NCI-H128 (cell line): ENCODE results near the gene KCNA10.

Experiments used
- DNase-seq: peaks from one replicate; lab custom pipeline; 2025; ENCODE audit not compliant: unreplicated experiment; lab: John Stamatoyannopoulos, UW

Gene KCNA10

DNA sequence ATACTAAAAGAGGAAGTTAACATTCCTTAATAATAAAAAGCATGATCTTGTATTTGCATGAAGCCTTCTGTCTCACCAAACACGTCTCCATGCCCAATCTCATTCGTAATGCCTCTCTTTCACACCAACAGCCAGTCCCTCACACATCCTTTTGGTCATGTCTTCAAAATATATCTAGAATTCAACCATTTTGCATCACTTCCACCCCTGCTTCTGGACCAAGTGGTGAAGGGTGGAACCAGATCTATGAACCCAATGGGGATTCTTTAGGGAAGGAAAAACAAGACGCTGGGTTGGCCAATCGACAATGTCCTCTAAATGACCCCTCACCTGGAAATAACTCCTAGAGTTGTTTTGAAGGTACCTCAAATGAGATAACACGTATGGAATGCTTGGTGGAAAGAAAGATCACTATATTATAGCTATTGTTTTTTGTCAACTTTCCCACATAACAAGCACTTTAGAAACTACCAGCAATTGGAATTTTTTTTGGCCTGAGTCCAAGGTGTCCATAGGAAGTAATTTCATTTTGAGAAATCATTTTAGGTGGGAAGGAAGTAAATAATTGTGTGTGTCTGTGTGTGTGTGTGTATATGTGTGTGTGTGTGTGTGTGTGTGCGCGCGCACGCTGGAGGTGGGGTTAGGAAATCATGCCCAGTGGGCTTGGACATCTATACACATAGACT is at the start of gene KCNA10:
Gene KCNA10, minus strand, starts transcription at position 51 of the 686 bp plus-strand sequence. CDS start 388 bp downstream, outside the sequence.
- DNase-seq = no peak

DNA sequence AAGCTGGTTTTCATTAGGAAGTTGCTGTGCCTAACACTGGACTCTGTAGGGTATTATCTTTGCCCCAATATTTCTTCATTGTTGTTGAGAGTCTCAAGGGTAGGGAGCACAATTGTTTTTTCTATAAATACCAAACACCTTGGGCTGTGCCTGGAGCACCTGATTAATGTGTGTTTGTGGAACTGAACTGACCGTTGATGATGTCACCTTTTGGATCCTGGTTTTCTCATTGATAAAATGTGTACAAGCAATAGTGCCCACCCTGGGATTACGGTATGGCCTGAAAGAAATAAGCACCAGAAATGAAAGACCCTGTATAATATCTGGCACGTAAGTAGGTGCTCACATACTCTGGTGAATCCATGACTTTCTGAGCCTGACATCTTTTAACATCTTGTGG is 47.9 kb upstream of the KCNA10 start:
- no peak for DNase-seq

DNA sequence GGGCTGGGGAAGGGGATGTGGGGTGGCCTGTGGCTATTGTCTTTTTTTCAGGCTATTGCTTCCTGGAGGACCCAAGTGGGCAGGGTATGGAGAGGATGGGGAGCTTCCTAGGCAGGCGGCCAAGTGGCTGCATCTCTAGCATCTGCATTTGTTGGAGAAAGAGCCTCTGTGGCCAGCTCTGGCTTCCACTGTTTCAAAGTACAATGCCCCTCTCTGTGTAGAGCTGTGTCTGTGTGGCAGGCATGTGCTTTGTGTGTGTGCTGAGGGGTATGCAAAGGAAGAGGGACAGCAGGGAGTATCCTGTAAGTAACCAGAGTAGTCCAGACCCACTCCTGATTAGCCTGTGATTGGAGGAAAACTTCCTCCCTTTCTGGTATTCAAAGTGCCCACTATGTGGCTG is 46.6 kb upstream of the KCNA10 start:
- no peak for DNase-seq

DNA sequence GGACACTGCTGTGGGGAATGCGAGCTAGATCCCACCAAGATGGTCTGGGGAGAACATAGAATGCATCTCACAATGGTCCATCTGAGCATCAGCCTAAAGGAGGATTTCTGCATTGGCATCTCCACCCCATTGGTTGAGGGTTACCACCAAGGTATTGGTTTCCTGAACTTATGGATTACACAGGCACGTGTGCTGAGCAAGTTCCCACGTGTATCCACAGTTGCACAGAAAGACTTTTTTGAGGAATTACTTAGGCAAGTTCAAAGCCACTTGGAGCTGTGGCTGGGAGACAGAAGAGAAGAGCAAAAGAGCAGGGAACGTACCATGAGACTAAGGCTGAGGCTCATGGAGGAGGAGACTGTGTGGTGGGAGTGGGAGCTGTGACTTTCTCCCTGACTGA is 44.1 kb upstream of the KCNA10 start:
- no peak for DNase-seq

DNA sequence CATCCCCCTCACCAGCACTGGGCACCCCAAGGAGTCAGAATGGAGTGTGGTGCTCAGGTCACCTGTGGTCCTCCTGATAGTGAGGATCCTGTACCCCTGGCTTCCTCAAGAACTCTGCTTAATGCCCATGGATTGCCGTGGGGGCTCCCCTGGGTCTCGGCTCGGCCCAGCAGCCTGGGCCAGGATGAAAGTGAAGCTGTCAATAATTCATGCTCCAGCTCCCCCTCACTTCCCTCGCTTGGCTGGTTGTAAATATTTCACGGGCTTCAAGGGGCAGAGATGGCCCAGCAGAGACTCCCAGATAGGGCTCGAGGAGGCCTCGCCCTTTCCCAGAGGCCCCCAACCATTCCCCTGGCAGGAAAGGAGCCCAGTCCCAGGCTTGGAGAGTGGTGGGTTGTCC is 42.6 kb upstream of the KCNA10 start:
- DNase-seq = no peak

DNA sequence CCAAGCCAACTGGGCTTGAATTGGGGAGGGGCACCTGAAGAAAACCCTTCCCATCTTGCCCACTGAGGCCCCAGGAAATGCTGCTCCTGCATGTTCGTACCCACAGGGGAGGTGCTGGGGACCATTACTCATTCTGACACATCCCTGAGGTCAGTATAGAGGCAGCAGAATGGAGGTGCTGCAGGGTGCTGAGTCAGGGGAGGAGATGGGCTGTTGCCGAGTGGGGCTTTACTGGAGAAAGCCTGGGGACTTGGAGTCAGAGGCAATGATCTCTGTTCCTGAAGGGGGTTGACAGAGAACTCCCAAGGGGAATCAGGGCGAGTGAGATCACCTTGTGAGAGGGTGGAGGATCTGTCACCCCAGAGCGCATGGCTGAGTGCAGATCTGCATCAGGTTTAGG is 40.2 kb upstream of the KCNA10 start:
- DNase-seq = no peak

DNA sequence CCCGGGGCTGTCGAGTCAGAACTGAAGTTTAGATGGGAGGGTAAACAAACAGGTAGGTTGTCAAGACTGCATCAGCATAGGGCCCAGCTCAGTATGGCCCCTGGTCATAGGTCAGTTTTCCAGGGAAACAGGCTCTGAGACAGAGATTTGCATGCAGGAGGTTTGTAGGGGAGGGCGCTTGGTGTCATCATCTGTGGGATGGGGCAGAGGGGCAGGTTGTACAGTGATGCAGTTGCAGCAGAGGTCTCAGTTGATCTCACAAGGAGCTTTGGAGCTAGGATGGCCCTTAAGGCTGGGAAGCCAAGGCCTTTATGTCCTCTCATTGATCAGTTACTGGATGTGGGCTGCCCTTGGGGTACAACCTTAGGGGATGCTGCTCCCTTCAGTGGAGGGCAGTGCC is 38.5 kb upstream of the KCNA10 start:
- DNase-seq = no peak

DNA sequence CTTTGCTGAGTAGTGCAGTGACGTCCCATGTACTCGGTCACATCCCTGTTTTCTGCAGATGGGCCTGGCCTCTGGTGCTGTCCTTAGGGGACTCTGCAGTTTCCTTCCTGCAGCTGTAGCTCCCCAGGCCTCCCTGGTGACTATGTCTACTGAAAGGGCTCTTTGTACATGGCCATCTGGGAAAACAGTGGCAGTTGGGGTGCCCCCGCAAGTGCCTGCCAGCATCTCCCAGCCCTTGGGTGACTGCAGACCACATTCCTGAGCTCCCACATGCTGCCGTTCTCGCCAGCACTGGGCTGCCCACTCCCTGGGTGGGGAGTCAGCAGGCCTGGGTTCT is 37.5 kb upstream of the KCNA10 start:
- no peak for DNase-seq

DNA sequence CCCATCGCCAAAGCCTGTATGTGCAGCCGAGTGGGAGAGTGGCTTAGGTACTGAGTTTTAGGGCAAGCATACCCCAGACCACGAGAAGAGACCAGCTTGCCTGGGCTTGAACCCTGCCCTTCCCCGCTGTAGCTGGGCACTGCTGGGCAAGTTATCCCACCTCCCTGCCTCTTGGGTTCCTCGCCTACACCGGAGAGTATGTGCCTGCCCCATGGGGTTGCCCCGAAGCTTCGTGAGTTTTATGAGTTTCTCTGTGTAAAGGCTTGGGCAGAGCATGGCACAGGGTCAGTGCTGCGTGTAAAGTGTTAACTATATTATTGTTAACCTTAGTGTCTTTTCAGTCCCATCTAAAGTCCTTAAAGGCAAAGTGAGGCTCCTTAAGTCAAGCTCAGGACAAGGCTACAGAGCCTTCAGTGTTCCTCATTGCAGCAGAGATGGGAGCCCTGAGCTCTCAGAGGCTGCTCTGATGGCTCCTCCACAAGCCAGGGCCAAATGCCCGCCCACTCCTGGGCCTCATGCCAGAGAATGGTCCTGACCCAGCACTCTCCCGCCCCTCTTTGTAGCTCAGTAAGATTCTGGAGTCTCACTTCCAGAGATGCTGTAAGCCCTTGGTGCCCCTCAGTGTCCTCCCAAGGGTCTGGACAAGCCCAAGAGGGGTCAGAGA is 37.0 kb upstream of the KCNA10 start:
- DNase-seq = no peak

DNA sequence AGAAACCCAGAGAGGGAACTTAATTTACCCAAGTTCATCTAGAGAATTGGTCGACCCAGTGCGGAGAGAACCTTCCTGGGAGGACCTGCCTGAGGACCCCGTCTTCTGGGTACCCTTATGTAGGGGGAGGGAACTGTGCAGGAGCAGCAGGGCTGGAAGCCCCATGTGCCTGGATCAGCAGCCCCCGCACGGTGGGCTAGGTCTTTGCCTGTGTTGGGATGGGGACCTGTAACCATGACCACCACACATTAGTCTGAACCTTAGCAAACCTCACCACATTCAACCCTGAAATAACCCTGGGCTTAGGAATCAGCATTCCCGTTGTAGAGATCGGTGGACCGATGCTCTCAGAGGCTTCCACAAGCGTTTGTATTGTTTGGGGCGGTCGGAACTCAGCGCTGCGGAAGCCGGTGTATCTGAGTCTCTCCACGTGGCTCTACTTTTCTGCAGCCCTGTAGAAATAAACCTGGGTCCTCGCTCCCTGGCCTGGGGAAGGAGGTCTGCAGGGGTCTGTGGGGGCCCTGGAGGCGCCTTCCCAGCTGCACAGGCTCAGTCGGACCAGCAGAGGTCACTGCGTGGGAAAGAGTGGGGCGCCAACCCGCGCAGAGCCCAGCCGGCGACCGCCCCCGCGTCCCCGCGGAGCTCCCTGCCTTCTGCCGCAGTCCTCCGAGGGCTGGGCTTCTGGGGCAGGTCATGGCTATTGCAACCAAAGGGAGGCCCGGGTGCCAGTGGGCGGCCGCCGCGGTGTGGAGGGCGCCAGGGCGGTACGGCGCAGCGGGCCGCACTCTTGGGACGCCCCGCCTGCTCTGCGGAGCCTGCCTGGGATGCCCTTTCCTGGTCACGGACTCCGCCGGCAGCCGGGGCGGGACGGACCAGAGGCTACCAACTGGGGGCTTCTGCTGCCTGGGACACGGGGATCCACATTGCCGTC is 36.2 kb upstream of the KCNA10 start:
- no peak for DNase-seq

DNA sequence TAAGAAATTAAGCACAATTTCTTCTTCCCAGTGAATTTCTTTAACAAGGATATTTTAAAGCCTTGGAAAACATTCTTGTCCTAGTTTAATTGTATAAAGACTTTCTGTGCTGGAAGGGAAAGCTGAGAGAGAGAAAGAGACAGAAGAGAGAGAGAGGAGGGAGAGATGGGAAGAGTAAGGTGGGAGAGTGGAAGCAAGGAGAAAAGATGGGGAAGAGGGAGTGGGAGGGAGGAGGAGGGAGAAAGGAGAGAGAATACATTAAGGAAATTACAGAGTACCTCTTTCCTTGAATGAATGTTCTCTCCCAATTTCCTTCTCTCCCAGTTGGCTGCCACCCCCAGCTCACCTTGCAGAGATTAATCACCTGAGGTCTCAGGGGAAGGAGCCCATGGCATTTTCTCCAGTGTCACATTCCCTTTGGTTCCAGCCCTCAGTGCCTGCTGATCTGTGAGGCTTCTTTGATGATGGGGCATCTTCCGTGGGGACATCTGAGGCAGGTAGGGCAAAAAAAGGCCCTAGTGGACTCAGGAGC is 32.4 kb upstream of the KCNA10 start:
- DNase-seq = no peak

DNA sequence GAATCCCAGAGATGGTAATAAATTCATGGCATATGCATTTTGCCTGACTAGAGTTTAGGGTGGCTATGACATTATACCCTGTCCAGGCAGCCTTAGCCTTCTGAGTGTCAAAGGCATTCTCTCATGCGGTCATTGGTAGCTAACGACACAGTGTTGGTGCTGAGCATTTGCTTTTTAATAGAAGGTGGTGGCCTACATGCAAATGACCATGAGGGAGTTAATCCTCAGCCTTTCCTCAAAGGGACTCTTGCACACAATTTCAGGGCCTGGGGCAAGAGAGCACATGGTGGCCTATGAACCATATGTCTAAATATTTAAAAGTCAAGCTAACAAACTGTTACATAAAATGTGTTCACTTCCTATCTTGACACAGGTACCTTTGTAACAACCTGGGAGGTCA is 30.9 kb upstream of the KCNA10 start:
- DNase-seq = no peak

DNA sequence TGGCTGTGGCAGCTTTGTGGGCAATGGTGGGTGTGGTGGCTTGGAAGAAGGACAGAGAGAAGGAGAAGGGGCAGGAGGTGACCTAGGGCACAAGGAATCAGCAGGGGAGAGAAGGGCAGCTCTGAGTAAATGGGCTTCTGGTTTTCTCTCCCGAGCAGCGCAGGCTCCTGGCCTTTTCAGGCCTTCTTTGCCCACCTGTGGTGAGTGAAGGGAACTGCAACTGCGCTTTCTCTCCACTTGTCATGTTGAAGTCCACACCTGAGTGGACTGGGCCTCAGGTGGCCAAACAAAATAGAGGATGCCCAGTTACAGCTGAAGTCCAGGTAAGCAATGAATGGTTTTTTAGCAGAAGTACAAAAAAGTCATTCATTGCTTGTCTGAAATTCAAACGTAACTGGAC is 29.4 kb upstream of the KCNA10 start:
- DNase-seq = no peak

DNA sequence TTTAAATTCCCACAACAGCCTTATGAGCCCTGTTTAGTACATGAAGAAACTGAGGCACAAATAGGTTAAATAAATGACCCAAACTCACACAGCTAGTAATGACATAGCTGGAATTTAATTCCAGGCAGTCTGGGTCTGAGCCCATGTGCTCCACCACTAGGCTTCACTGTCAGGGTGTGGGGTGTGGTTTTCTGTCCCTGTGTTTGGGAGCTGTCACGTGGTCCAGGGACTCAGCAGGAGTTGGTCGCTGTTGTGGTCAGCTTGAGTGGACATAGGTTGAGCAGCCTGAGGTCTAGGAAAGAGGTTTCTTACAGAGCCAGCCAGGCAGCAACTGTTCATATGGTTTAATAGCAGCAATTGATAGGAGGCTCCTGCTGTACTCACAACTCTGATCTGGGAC is 28.0 kb upstream of the KCNA10 start:
- no peak for DNase-seq

DNA sequence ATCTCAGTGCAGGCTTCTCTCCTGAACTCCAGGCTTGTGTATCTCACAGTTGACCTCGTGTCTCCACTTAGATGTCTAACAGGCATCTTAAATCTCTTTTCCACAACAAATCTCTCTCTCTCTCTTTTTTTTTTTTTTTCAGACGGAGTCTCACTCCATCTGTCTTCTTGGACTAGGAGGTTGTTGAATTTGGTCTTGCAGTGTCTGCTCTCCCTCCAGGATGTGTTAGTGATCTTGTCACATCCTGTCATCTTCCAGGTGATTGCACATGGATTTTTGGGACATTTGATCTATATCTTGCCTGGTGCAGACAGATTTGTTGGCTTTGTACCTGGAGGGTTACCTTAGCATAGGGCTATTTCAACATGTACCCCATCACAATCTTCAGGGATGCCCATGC is 26.5 kb upstream of the KCNA10 start:
- no peak for DNase-seq

DNA sequence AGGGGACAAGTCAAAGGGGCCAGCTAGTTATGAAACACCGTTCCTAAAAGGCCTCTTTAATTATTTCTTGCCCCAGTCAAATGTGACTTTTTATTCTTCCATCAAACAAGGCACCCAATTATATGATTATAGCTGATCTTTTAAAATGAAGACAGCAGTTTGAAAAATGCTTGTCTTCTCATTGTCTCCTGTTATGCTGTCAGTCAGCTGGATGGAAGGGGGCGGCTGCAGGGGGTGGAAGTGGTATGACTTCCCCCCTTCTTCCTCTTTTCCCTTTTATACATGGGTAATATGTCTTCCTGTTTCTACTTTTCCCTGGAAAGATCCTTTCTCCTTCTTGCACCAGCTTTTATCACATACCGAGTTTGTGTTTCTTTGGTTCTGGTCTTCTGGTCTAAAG is 25.8 kb upstream of the KCNA10 start:
- DNase-seq = no peak

DNA sequence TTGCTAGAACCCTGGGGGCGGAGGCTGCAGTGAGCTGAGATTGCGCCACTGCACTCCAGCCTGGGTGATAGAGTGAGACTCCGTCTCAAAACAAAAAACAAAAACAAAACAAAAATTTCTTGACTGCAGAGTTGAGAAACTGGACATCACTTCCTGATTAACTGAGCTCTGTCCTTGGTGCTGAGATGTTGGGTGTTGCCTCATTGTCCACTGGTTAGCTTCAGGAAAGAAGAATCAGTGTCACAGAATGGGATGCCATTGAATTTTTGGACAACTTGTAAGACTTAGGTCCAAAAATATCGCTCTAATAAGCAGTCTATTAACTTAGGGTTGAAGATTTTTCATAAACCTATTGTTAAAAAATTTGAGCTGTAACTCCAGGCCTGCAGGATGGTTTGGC is 23.8 kb upstream of the KCNA10 start:
- DNase-seq = no peak

DNA sequence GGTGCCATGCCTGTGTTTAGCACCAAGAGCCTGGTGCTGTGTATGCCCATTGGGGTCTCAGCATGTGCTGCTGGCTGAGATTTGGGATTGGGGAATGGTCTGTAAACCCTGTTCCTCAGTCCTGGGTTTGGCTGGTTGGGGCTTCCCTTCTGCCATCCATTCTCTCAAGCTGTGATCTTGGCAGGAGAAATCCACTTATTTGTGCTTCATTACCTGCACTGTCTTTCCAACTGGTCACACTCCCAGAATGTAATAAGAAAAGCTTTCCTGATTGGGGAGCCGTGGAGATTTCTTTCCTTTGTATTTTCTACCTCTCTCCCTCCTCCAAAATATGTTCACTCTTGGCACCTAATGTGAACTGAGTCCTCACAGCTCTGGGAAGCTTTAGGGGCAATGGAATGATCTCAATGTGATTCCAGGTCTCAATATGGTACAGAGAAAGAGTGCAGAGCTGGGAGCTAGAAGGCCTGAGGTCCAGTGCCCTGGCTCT is 23.0 kb upstream of the KCNA10 start:
- no peak for DNase-seq

DNA sequence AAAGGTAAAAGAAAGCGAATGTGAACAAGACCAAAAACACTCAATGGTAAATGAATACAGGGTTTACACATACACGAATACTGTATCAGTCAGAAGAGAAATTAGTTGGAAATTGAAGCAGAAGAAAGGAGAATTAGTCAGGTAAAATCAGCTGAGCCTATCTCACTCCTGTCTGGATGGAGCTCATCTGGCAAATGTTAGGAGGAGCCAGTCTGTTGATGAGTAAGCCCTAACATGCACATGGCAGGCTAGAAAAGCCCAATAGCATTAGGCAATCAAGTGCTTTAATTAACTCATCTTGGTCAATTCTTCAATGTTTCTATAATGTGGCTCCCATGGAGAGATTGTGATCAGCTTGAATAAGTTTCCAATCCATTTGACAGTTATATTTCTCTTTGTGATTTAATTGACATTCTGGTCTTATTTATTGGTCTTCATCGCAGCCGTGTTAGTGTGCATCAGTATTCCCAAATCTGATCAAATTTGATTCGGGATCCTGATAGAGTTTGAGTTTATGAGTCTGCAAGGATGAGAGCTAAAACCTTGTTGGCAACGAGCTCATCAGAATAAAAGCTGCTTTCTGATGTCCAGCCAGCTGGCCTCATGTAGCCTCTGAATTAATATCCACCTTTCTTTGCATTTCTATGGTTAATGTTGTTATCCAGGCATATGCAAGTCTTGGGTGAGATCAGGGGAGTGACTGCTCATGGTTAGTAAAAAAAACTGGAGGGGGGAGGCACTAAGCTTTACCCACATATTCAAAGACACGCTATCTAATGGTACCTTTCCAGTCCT is 22.1 kb upstream of the KCNA10 start:
- no peak for DNase-seq

DNA sequence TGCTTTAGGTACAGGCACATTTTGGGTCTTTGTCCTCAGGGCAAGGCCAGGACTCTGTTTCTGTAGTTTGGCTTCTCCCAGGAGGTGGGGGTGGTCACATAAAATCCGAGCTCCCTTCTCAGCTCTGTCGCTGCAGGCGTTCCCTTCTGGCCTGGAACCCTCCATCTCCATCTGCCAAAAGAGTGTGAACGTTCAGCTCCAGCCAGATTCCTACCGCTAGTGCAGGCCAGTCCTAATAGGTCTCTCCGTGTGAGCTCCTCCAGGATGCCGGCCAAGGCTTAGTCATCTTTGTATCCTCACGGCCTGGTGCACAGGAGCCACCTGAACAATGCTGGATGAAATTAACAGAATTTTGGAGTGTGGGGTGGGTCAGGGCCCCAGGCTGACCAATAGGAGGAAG is 19.9 kb upstream of the KCNA10 start:
- DNase-seq = no peak

DNA sequence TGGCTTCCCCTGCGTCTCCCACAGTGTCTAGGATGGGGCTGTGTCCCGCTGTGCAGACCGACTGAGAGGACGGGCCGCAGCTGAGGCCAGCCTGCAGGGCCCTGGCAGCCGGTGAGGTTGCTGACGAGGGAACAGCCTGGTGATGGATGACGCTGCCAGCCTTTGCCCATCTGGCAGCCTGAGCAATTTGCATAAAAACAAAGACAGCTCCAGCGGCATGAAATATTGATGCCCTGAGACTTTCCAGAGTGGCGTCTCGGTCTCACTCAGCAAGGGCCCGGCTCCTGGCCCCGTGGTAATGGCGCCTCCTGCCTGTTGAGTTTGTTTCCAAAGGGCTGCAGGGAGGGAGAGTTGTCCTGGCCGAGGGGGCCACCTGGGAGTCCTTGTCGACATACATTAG is 19.1 kb upstream of the KCNA10 start:
- no peak for DNase-seq
